Measurements from ENCODE around the gene AGMO.

The AGMO gene

GRCh38 chr7:15566476-15566875, 4.7 kb upstream of the AGMO start:
- no peak for TF ChIP-seq CTCF (conservative IDR thresholded peaks at IDR 0.05; ENCODE audit: low read length)
- no peak overlapping the region for H3K4me3 ChIP-seq (ENCODE audit: low read length)

GRCh38 chr7:15560968-15561367, 847 bp downstream of the AGMO start:
- no peak for DNase-seq (ENCODE audit: low read depth)
- no peak overlapping the region for H3K4me3 ChIP-seq (ENCODE audit: low read length)
- TF ChIP-seq CTCF (conservative IDR thresholded peaks at IDR 0.05; ENCODE audit: low read length), result no peak

More at GRCh38 chr7:15566476-15566875, 4.7 kb upstream of the AGMO start:
- DNase-seq (ENCODE audit: low read depth), result no peak

- no peak overlapping the region for H3K4me3 ChIP-seq (ENCODE audit: low read length)
- no peak for DNase-seq (ENCODE audit: low read depth)
Observed at GRCh38 chr7:15559416-15559928, 2.3 kb downstream of the AGMO start.

GRCh38 chr7:15558756-15559155, 3.1 kb downstream of the AGMO start:
- no peak for TF ChIP-seq CTCF (conservative IDR thresholded peaks at IDR 0.05; ENCODE audit: low read length)
- H3K4me3 ChIP-seq (ENCODE audit: low read length), result no peak overlapping the region
- DNase-seq (ENCODE audit: low read depth), result peak; percentile 49

More at GRCh38 chr7:15559416-15559928, 2.3 kb downstream of the AGMO start:
- TF ChIP-seq CTCF (conservative IDR thresholded peaks at IDR 0.05; ENCODE audit: low read length), result no peak

- DNase-seq (ENCODE audit: low read depth), result no peak
- no peak overlapping the region for H3K4me3 ChIP-seq (ENCODE audit: low read length)
- no peak for TF ChIP-seq CTCF (conservative IDR thresholded peaks at IDR 0.05; ENCODE audit: low read length)
Observed at GRCh38 chr7:15557686-15558085, 4.1 kb downstream of the AGMO start.

- no peak for TF ChIP-seq CTCF (conservative IDR thresholded peaks at IDR 0.05; ENCODE audit: low read length)
- peak overlapping the region; percentile 29 for H3K4me3 ChIP-seq (ENCODE audit: low read length)
- DNase-seq (ENCODE audit: low read depth), result no peak
Observed at GRCh38 chr7:15557186-15557585, 4.6 kb downstream of the AGMO start.

- no peak for DNase-seq (ENCODE audit: low read depth)
- H3K4me3 ChIP-seq (ENCODE audit: low read length), result no peak overlapping the region
- TF ChIP-seq CTCF (conservative IDR thresholded peaks at IDR 0.05; ENCODE audit: low read length), result no peak
Observed at GRCh38 chr7:15556339-15557105, 5.3 kb downstream of the AGMO start.

Data from AG10803 (cell line).